HEK293T (cell line): ENCODE measurements around the gene MOB3C.

Experiments used
- ARNT ChIP-seq: fragments of 450-650 bp; IDR thresholded peaks from 2 replicates; pipeline ENCODE4 v1.6.1; 2017; ENCODE audit warnings: mild to moderate bottlenecking
- TARDBP ChIP-seq: fragments of 450-650 bp; IDR thresholded peaks from 2 replicates; pipeline ENCODE4 v1.6.1; 2016

- TF ChIP-seq TARDBP (no peak), ARNT (no peak)
These were observed 643 bp upstream of the MOB3C start for GRCh38 chr1:46617108-46617800.
